ENCODE measurements around the gene KCNH1. TPM values are rescaled to one million over a fixed set of nuclear protein-coding genes. Genes with fewer than 3 reads are reported as not detected.

The KCNH1 gene
- total and polyA plus RNA-seq, 2 of the 4 experiments (the other 2 are of a cell fraction): 0.27 to 0.54 TPM

- Histone ChIP-seq H3K27ac (ENCODE audit: insufficient read depth, low read length) (no peak overlapping the region), H3K36me3 (ENCODE audit: control insufficient read depth, insufficient read depth, low read length) (no peaks in the 10 kb centered on the region), H2AFZ (replicated peaks; ENCODE audit: low read length, poor library complexity) (no peak overlapping the region), H2BK120ac (ENCODE audit: low read depth, low read length) (no peak overlapping the region), H2BK5ac (ENCODE audit: low read depth, low read length, poor library complexity, severe bottlenecking) (no peak overlapping the region), H3K23ac (ENCODE audit: low read depth, low read length) (no peak overlapping the region), H4K8ac (ENCODE audit: low read depth in 2 of 2, low read length in 2 of 2) (no peak overlapping the region), H2AK5ac (ENCODE audit: low read depth, low read length) (no peak overlapping the region), H3K27me3 (ENCODE audit: control insufficient read depth, insufficient read depth, low read length) (no peaks in the 10 kb centered on the region), H3K4me3 (ENCODE audit: insufficient read depth, low read depth, low read length) (no peak overlapping the region), H4K20me1 (ENCODE audit: insufficient read depth, low read length) (no peaks in the 10 kb centered on the region), H3K9me1 (ENCODE audit: insufficient read depth, low read length) (no peaks in the 10 kb centered on the region), H3K18ac (ENCODE audit: low read depth, low read length) (no peak overlapping the region), H3K14ac (replicated peaks; ENCODE audit: low read depth, low read length) (no peak overlapping the region), H3K4ac (ENCODE audit: low read depth, low read length) (no peak overlapping the region), H2AK9ac (replicated peaks; ENCODE audit: low read depth, low read length, poor library complexity) (no peak overlapping the region), H2BK20ac (ENCODE audit: low read depth, low read length) (no peak overlapping the region), H3K4me1 (ENCODE audit: control insufficient read depth, insufficient read depth, low read length) (no peaks in the 10 kb centered on the region), H4K91ac (ENCODE audit: insufficient read depth, low read depth, low read length) (no peak overlapping the region), H3K9me3 (ENCODE audit: control insufficient read depth, insufficient read depth, low read length) (peaks cover 2% of the 10 kb centered on the region; the same call in 1 of the 2 replicates), H2BK15ac (ENCODE audit: low read depth, low read length) (no peak overlapping the region), H4K5ac (ENCODE audit: low read depth, low read length) (no peak overlapping the region), H3K4me2 (ENCODE audit: low read depth, low read length) (no peak overlapping the region), H3K56ac (ENCODE audit: extremely low read depth, insufficient read depth, low read length) (no peak overlapping the region), H3K9ac (ENCODE audit: low read depth, low read length) (no peak overlapping the region), H3K79me1 (ENCODE audit: low read depth in 1 of 2, low read length in 2 of 2) (no peaks in the 10 kb centered on the region)
- DNase-seq (no peak), ATAC-seq (ENCODE audit: low read depth) (no peak)
- dilution Hi-C loops (cut with HindIII; ENCODE audit: low sequenced_read_pairs, unreplicated experiment) (no loop called here), in situ Hi-C loops (cut with MboI; ENCODE audit: low sequenced_read_pairs) (no loop called here), intact Hi-C loops (cut with micrococcal nuclease) (no loop called here)
- ChIA-PET POLR2A (ENCODE audit: unreplicated experiment) (no interaction called here), CTCF (interaction anchor here (1.0 kb wide), 1 partner anchor 11 kb away, joined by 3 read pairs; no protein-coding TSS in a partner anchor)
- TF ChIP-seq RFX5 (IDR thresholded peaks at IDR 0.05; ENCODE audit: low read depth, low read length) (no peak), CEBPB (IDR thresholded peaks at IDR 0.05; ENCODE audit: low read depth, low read length) (no peak), RAD21 (IDR thresholded peaks at IDR 0.05; ENCODE audit: low read length) (no peak), MAZ (IDR thresholded peaks at IDR 0.05; ENCODE audit: borderline replicate concordance, low read depth, low read length) (no peak), SMC3 (IDR thresholded peaks at IDR 0.05; ENCODE audit: low read depth, low read length) (no peak), CTCF (conservative IDR thresholded peaks at IDR 0.05; ENCODE audit: low read depth, low read length) (no peak)
- TF ChIP-seq, protein P1, sequence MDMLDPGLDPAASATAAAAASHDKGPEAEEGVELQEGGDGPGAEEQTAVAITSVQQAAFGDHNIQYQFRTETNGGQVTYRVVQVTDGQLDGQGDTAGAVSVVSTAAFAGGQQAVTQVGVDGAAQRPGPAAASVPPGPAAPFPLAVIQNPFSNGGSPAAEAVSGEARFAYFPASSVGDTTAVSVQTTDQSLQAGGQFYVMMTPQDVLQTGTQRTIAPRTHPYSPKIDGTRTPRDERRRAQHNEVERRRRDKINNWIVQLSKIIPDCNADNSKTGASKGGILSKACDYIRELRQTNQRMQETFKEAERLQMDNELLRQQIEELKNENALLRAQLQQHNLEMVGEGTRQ (IDR thresholded peaks at IDR 0.05; ENCODE audit: low read depth, low read length): no peak
- BruUV-seq (replicated peaks): no TSS peak
- WGBS, 2 experiments (ENCODE audit: extremely low coverage in 2 of 2, insufficient read length in 1 of 2): no CpG with 5 or more reads among the region's 4 CpGs
Observed at GRCh38 chr1:210800301-210800700, 333.6 kb downstream of the KCNH1 start.
